ENCODE measurements around the gene GLIS1. TPM values are rescaled to one million over a fixed set of nuclear protein-coding genes. Genes with fewer than 3 reads are reported as not detected.

Gene GLIS1
- total RNA-seq, 1 donor from 2014 or later: not detected

- Mint-ChIP-seq H3K4me3 (no peak overlapping the region), H3K9me3 (no peaks in the 10 kb centered on the region), H3K27me3 (peaks cover 39% of the 10 kb centered on the region), H3K36me3 (ENCODE audit: low read depth) (no peaks in the 10 kb centered on the region), H3K27ac (no peak overlapping the region), H3K4me1 (peaks cover 8% of the 10 kb centered on the region)
- ChIA-PET POLR2A (no interaction called here), CTCF (no interaction called here)
- TF ChIP-seq CTCF (IDR thresholded peaks at IDR 0.05): no peak
- intact Hi-C loops (cut with micrococcal nuclease): no loop called here
- ATAC-seq (ENCODE audit: low read depth) (no peak), DNase-seq (no peak)
These were observed 3.7 kb downstream of the GLIS1 start for GRCh38 chr1:53735261-53735660.

GRCh38 chr1:53734650-53735211, 4.2 kb downstream of the GLIS1 start:
- no peak for TF ChIP-seq CTCF (IDR thresholded peaks at IDR 0.05)
- peaks cover 8% of the 10 kb centered on the region for H3K4me1 Mint-ChIP-seq
- peaks cover 37% of the 10 kb centered on the region for H3K27me3 Mint-ChIP-seq
- DNase-seq (no peak), ATAC-seq (ENCODE audit: low read depth) (no peak)
- ChIA-PET CTCF (no interaction called here), POLR2A (no interaction called here)
- H3K27ac Mint-ChIP-seq: no peak overlapping the region
- no peak overlapping the region for H3K4me3 Mint-ChIP-seq
- H3K36me3 Mint-ChIP-seq (ENCODE audit: low read depth): no peaks in the 10 kb centered on the region
- no peaks in the 10 kb centered on the region for H3K9me3 Mint-ChIP-seq
- intact Hi-C loops (cut with micrococcal nuclease): no loop called here

GRCh38 chr1:53733975-53734649, 4.9 kb downstream of the GLIS1 start:
- H3K4me1 Mint-ChIP-seq: peaks cover 5% of the 10 kb centered on the region
- intact Hi-C loops (cut with micrococcal nuclease): no loop called here
- CTCF ChIA-PET: no interaction called here

GRCh38 chr1:53733447-53733931, 5.5 kb downstream of the GLIS1 start:
- H3K9me3 Mint-ChIP-seq: no peaks in the 10 kb centered on the region
- H3K27me3 Mint-ChIP-seq: peaks cover 34% of the 10 kb centered on the region
- no peaks in the 10 kb centered on the region for H3K36me3 Mint-ChIP-seq (ENCODE audit: low read depth)
- H3K4me3 Mint-ChIP-seq: no peak overlapping the region
- intact Hi-C loops (cut with micrococcal nuclease): no loop called here
- ChIA-PET CTCF (no interaction called here), POLR2A (interaction anchor here (0.7 kb wide), 1 partner anchor 18 kb away, joined by 5 read pairs; no protein-coding TSS in a partner anchor)
- no peak overlapping the region for H3K27ac Mint-ChIP-seq
- TF ChIP-seq CTCF (IDR thresholded peaks at IDR 0.05): no peak
- no peak for ATAC-seq (ENCODE audit: low read depth)
- H3K4me1 Mint-ChIP-seq: peaks cover 5% of the 10 kb centered on the region
- no peak for DNase-seq

More at GRCh38 chr1:53733975-53734649, 4.9 kb downstream of the GLIS1 start:
- Mint-ChIP-seq H3K27me3 (peaks cover 34% of the 10 kb centered on the region), H3K27ac (no peak overlapping the region), H3K36me3 (ENCODE audit: low read depth) (no peaks in the 10 kb centered on the region), H3K4me3 (no peak overlapping the region), H3K9me3 (no peaks in the 10 kb centered on the region)
- DNase-seq: no peak
- no peak for TF ChIP-seq CTCF (IDR thresholded peaks at IDR 0.05)
- no peak for ATAC-seq (ENCODE audit: low read depth)
- POLR2A ChIA-PET: interaction anchor here (0.7 kb wide), 1 partner anchor 19 kb away, joined by 5 read pairs; no protein-coding TSS in a partner anchor

- POLR2A ChIA-PET: no interaction called here
- CTCF ChIA-PET: no interaction called here
- ATAC-seq (ENCODE audit: low read depth) (no peak), DNase-seq (no peak)
- no peak overlapping the region for H3K4me3 Mint-ChIP-seq
- H3K4me1 Mint-ChIP-seq: peaks cover 2% of the 10 kb centered on the region
- peaks cover 34% of the 10 kb centered on the region for H3K27me3 Mint-ChIP-seq
- no peaks in the 10 kb centered on the region for H3K9me3 Mint-ChIP-seq
- H3K27ac Mint-ChIP-seq: no peak overlapping the region
- no peaks in the 10 kb centered on the region for H3K36me3 Mint-ChIP-seq (ENCODE audit: low read depth)
- TF ChIP-seq CTCF (IDR thresholded peaks at IDR 0.05): no peak
- intact Hi-C loops (cut with micrococcal nuclease): no loop called here
These were observed 6.0 kb downstream of the GLIS1 start for GRCh38 chr1:53732912-53733317.
